ENCODE measurements around the gene ST3GAL4.

The ST3GAL4 gene

DNA sequence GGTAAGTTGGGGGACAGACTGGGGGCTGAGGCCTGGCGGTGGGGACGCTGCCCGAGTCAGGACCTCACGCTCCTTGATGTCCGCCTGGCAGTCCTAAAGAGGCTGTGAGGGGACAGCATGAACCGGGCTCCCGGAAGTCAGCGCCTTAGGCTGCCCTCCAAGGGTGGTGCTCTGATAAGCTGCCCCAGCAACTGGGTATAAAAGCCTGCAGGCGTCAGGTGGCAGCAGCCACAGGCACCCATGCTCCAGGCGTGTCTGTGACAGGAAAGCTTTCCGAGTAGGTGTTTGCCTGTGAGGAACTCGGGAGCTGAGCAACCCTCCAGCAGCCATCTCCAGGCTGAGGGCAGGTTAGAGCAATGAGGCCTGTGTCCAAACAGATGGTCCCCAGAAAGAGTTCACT, 53.0 kb downstream of the ST3GAL4 start:
- no peak for DNase-seq (ENCODE audit: low spot score)

DNA sequence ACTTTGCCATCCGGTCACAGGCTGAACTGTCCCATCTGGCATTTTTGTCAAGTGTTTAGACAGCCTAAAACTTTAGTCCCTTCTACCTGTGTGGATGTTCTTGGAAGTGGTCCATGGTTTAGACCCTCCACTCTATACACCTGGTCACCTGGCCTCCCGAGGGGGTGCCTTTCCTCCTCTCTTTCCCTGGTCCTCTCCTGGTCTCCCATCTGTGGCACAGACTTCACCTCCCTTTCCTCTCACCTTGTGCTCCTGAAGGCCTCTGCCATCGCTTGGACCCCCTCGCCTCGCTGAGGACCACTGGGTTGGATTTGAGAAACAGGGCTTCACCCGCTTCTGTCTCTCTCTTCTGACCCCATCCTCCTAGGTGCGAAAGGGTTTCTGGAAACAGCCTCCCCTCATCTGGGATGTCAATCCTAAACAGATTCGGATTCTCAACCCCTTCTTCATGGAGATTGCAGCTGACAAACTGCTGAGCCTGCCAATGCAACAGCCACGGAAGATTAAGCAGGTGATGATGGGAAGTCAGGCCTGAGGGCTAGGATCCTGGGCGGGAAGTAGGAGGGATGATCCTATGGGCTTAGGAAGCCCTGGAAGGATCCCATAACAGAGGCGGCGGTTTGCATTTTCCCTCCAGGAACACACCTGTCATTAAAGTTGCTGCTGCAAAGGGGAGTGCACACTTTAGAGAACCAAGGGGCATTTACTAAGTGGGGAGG, 53.6 kb downstream of the ST3GAL4 start:
- no peak for DNase-seq (ENCODE audit: low spot score)

DNA sequence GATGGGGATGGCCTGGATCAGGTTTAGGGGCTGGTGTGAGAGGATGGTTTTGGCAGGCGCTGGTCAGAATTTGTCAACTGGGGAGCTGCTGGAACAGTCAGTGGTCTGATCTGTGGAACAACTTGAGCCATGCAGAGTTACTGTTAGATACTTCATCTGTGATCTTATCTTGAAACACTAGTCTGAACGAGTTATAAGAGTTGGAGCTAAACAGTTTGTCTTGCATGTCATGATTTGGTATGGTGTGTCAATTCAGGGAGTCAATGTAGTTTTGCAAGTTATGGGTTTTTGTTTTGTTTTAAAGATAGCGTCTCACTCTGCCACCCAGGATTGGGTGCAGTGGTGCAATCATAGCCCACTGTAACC, 54.1 kb downstream of the ST3GAL4 start:
- DNase-seq (ENCODE audit: low spot score): no peak

DNA sequence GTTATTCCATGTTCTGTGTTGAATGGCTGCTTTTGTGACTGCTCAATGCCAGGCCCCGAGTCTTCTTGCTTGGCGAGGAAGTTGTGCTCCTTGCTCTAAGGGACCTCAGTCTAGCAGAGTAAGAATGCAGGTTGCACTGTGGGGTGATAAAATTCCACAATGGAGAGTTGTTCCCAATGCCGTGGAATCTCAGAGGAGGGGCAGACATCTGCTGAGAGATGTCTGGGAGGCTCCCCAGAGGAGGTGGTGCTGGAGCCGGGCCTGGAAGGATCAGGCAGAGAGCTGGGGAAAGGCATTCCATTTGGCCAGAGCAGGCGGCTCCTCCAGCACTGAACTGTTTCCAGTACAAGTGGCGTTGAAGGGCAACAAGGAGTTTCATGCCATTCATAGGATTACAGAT, 55.2 kb downstream of the ST3GAL4 start:
- DNase-seq (ENCODE audit: low spot score): no peak

DNA sequence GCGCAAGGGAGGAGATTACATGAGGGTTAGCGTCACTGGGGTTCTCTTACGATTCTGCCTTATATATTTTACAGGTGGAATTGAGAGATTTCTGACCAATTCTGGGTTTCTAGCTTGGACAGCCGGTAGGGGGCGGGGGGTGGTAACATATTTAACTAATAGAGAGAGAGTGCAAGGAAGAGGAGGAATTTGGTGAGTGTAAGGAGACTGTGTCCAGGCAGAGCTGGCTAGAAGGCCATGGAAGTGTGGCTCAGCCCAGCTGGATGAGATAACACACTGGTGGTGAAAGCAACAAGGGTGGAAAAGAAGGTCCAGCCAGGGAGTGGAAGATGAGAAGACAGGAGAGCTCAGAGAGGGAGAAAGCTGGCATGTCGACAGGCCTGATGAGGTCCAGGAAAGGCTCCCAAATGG, 56.5 kb downstream of the ST3GAL4 start:
- DNase-seq (ENCODE audit: low spot score): no peak

DNA sequence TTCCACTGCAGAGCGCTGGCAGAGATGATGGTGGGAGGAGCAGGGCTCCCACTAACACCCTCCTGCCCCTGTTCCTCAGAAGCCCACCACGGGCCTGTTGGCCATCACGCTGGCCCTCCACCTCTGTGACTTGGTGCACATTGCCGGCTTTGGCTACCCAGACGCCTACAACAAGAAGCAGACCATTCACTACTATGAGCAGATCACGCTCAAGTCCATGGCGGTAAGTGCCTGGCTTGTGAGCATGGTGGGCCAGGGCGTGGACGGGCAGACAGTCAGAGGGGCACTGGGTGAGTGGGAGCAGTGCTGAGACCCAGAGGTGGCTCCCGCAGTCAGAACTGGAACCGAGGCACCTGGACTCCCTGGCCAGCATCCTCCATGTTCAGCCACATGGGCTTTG, 57.9 kb downstream of the ST3GAL4 start:
- no peak for DNase-seq (ENCODE audit: low spot score)

DNA sequence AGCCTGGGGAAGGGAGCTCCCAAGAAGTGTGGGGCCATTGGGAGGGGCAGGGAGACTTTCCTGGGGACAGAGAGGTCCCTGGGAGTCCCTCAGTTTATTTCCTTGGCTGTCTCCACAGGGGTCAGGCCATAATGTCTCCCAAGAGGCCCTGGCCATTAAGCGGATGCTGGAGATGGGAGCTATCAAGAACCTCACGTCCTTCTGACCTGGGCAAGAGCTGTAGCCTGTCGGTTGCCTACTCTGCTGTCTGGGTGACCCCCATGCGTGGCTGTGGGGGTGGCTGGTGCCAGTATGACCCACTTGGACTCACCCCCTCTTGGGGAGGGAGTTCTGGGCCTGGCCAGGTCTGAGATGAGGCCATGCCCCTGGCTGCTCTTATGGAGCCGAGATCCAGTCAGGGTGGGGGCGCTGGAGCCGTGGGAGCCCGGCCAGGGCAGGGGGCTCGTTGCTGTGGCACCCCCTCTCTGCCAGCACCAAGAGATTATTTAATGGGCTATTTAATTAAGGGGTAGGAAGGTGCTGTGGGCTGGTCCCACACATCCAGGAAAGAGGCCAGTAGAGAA, 58.4 kb downstream of the ST3GAL4 start:
- no peak for DNase-seq (ENCODE audit: low spot score)

DNA sequence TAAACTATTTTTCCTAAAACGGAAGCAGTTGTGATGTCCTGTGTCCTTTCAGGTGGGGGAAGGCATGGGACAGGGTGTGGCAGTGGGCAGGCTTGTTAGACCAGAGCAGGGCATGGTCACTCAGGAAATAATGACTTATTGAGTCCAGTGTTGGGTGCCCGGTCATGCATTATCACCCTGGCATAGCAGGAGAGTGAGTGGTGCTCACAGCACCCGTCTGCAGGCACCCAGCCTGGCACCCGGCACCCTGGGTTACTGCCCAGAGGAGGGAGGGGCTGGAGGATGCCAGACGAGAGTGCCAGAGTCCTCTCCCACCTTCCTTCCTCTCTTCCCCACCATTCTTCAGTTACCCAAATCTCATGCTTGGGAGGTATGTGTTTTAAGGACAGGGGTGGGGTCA, 59.1 kb downstream of the ST3GAL4 start:
- DNase-seq (ENCODE audit: low spot score): no peak

DNA sequence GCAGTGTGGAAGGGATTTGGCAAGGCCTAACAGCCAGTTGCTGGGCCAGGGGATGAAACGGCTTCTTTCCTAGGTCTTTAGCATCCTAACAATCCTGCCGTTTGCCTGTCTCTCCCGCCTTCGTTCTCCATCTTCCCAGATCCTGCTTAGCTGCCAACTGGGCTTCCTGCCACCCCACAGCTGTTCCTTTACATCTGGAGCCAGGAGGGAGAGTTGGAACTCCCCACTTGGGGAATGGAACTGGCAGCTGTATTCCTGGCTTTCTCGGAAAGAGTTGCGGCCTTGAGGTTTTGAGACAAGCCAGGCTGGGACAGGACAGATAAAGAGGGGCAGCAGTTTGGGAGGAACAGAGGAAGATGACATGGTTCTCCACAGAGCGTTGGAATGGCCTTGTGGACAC, 59.6 kb downstream of the ST3GAL4 start:
- no peak for DNase-seq (ENCODE audit: low spot score)

DNA sequence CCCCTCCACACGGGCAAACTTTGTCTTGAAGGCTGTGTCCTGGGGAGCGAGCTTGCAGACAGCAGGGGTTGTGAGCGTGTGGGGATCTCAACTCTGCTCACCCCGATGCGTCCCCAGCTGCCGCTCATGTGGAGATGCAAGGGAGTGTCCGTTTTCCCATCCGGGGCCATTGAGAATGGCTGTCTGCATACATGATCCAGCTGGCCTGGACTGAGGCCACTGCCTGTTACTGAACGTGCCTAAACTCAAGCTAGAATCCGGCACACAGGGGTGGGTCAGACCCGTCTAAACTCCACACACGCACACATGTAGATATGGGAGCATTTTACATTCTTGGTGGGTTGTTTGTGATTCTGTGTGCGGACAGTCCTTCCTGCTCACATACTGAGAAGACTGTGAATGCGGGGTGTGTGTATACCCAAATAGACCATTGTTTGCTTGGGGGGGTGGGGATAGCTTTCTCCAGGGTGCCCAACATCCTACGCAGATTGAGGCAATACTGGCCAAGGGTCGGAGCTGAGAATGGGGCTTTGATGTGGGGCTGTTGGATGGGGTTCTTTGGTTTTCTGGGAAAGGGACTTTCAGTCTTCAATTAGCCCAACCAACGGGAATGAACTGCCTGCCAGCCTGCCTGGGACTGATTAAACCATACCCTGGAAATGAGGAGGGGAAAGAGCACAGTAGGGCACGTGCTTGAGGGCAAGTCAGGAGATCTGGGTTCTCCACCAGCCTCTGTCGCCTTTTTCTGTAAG, 60.4 kb downstream of the ST3GAL4 start:
- DNase-seq (ENCODE audit: low spot score): no peak

DNA sequence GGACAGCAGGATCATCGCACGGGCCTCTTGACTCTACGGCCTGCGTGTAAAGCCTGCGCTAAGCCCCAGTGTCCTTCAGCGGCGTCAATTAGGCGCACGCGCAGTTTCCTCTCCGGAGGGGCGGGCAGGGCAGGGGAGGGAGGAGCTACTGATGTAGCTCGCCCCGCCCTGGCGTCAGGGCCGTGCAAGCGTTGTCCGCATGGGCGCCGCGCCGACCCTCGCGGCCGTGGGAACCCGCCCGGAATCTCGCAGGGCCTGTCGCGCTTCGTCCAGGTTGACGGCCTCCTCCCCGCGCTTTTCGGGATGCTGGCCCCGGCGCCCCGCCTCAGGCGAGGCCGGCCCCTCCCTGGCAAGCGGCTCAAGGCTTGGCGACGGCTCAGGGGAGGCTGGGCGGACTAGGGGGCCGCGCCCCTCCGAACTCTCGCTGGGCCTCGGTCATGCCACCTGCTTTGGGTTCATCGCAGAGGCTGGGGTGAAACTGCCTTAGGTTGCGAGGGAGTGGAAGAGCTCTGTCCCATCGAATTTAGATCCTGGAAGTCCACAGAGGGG, 61.1 kb downstream of the ST3GAL4 start:
- DNase-seq (ENCODE audit: low spot score): no peak

DNA sequence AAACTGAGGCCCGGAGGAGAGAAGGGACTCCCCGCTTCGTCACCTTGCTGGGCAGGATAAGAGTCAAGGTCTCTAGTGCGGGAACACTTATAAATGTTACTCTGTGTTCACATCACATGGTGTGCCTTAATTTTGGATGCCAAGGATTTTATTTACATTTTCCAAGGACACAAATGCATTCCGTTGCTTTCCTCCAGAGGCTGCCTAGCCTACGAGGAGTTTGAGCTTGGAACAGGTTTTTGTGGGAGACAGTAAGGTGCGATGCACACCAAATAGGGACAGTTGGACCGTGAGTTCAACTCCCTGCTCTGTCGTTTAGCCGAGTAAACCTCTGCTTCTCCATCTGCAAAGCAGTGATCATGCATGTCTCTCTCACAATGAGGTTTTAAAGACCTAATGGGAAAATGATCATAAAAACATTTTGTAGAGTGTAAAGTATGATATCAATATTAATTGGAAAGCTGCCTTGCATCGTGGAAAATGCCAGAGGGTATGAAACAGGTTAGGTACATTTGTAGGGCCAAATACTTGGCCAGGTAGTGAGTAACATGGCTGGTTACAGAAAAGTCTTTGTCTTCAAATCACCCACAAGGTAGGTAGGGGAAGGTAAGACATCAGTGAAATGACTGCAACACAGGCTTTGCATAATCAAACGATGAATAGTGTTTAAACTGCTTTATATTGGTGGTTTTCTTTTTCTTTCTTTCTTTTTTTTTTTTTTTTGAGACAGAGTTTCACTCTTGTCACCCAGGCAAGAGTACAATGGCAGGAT, 61.8 kb downstream of the ST3GAL4 start:
- no peak for DNase-seq (ENCODE audit: low spot score)

DNA sequence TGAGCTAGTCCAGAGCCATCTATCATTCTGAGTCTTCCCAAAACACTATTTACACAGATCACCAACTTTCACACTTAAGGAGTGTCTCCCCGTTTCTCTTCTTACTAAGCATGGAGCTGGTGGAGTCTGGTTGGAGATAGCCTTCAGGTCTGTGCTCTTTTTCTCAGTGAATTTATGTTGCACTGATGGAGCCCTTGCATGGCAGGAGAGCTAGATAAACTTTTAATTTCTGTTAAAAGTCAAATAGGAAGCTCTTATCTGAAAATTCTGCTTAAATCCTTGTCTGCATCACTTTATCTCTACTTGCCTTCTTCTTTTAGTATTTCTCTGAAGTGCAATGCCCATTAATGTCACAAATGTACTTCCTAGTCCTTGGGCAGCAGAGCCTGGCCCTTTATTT, 63.4 kb downstream of the ST3GAL4 start:
- no peak for DNase-seq (ENCODE audit: low spot score)

DNA sequence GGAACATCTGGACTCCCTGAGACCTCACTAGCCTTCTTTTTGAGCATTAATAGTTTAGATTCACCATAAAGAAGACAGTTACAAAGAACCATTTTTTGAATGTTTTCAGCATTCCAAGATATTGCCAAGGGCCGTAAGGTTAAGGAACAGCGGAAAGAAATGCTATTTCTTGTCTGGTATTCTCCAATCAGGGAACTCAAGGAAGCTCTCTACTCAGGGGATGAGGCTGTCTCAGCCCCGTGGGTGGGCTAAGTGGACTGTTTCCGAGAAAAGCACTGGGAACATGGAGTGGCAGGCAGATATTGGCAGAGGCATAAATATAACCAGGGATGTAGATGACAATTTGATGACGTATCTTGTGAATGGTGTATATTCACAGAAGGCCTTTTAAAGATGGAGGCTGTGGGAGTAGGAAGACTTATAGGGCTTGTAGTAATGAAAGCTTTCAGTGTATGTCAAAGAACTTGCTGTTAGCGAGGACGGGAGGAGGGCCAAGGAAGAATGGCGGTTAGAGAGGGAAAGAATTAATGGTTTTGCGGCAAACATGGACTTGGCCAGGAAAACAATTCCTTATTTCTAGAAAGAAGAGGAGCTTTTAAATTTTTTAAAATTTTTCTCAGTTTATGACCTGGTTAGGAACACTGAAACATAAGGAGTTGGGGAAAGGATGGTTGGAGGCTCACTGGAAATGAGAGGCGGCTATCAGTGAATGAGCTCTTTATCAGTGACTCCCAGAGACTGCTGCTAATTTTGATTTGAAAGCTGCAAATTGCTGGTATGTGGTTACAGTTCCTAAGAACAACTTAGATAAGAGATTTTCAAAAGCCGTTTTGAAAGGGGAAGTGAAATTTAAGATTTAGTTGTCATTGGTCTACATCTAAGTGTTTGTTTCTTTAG, 64.6 kb downstream of the ST3GAL4 start:
- no peak for DNase-seq (ENCODE audit: low spot score)

DNA sequence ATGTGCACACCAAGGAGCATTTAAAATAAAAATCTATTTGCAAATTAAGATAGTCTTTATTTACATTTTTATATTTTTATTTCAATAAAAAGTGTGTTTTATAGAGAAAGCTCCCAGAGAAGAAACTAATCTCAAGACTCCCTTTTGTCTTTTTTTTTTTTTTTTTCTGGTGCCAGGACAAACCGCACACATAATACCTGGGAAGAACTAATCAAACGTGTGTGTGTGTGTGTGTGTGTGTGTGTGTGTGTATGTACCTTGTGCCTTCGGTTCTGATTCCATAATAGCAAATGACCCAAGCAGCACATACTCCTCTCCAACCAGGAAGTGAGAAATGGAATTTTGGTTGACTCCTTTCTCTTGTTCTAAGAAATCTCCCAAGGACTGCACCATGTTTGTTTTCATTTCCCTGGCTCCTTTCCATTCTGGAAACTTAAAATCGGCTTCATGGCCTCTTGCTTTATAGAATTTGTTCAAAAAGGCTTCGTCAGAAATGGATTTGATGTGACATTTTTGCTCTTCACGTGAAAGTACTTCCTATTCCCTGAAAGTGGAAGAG, 65.3 kb downstream of the ST3GAL4 start:
- DNase-seq (ENCODE audit: low spot score): no peak

DNA sequence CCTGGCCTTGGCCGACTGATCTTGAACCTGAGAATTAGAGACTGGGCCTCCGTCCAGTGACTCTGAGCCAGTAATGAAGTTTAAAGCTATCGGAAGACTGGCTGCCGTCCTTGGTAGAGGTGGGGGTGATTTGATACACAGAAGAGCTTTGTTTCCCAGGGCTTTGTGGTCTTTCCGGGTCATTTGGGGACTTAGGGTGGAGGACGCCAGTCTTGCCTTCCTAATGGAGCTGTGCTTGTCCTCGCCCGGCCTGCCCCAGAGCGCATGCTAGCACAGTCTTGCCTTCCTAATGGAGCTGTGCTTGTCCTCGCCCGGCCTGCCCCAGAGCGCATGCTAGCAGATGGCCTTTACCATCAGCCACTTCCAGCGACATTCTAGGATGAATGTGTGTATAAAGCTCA, 65.8 kb downstream of the ST3GAL4 start:
- no peak for DNase-seq (ENCODE audit: low spot score)

DNA sequence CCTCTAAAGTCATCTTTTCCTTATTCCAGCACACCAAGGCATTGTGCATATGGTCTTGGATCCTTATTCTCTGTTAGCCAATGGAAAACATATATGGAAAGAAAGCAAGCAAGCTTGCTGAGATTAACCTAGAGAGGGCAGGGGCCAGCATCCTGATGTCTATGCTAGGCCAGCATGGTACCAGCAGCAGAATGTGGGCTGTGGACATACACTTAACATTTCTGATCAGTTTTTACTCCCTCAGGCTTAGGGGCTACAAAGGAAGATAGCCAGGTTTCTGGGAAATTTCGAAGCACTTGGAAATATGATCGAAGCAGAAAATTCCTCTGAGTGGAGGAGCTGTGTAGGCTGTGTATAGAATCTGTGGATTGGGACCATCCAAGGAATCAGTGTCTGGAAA, 67.0 kb downstream of the ST3GAL4 start:
- no peak for DNase-seq (ENCODE audit: low spot score)

DNA sequence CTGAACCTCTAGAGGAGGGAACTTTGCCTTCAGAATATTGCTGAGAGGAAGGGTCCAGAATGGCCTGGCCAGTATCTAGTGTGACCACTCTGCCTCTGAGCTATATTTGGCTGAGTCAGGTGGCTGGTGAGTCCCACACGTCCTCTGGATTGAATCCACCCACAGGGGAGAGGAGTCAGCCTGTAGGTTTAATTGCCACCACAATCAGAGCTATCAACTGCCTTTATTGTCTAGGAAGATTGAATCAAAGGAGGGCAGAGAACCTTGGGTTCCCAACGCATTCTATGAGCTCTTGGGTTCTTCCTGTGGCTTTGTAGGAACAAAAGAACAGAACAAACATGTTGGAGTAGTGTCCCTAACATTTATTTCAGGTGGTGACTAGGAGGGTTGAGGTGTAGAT, 67.7 kb downstream of the ST3GAL4 start:
- no peak for DNase-seq (ENCODE audit: low spot score)

DNA sequence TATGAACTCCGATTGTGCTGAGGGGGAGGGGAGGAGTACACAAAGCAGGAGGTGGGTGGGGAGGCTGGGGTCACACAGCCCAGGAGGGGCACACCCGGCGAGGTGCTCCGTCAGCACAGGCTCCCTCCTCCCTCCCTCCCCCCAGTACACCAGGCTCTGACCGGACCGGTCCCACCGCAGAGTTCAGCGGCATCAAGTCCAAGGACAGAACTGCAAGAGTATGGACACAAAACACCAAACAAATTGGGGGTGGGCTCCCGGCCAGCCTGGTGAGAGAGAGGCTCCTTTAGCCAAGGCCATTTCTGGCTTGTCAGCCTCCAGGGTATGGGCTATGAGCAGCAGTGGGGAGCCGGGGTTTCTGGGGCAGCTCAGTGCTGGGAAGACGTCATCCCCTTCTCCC, 68.3 kb downstream of the ST3GAL4 start:
- no peak for DNase-seq (ENCODE audit: low spot score)

DNA sequence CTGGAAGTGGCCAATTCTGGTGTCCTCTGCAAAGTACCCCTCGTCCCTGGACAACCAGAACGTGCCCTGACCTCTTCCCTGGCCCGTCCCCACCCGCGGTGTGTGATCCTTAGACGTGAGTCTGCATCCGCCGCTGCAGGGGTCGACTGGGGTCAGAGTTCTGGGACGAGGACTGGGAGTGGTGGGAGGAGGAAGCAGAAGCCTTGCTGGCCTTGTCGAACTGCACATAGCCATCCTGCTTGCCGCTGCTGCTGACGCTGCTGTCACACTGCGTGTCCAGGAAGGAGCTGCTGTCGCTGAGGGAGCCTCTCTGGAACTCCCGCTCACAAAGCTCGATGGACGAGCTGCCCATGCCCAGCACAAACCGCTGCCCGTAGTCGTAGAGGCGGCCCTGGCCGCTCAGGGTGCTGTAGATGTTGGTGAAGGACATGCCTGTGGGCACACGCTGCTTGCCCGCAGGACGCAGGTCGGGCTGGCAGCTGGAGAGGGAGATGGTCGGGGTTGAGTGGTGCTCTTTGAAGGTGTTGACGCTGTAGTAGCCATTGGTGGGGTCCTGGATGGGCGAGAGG, 69.1 kb downstream of the ST3GAL4 start:
- no peak for DNase-seq (ENCODE audit: low spot score)

DNA sequence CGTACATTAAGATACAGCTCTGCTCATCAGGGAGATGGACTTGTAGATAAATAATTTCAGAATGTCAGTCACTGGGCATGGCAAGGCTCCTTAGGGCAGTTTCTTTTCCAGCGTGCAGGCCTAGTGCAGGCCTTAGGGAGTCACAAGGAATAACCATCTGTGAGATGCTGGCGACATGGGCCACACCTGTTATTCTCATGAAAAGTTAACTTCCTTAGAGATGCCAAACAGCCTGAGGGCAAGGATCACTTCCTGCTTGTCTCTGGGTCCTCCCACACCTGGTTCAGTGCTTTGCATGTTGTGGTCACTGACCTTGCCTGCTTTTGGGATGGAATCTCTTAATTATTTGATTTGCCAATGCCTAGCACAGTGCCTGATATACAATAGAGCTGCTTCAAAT, 70.6 kb downstream of the ST3GAL4 start:
- no peak for DNase-seq (ENCODE audit: low spot score)
